GM15510 (cell line): Measurements from ENCODE around the gene DLAT.

Experiments
- POLR2A ChIP-seq: IDR thresholded peaks from 3 replicates; pipeline ENCODE4 v1.6.1; 2011; ENCODE audit warnings: borderline replicate concordance; ENCODE audit not compliant: insufficient read length; ENCODE audit errors: extremely low read depth

Gene DLAT

GRCh38 chr11:112024178-112024772, 933 bp upstream of the DLAT start:
- TF ChIP-seq POLR2A: no peak

- TF ChIP-seq POLR2A: no peak
Observed at GRCh38 chr11:112025707-112026106, 499 bp downstream of the DLAT start.

DNA sequence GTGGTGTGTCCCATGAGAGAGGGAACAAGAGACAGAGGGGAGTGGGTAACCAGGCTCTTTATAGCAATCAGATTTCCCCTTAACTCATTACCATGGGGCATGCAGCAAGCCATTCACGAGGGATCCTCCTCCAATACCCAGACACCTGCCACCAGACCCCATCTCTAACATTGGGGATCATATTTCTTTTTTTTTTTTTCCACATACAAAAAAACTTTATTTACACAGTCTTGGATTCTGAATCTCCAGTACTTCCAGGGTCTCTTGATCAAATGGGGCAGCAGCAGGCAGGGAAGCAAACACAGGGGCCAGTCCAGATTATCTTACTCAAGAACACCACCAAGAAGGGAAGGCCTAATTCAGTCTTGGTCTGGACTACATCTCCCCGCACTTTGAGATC, 4.3 kb downstream of the DLAT start:
- no peak for TF ChIP-seq POLR2A

DNA sequence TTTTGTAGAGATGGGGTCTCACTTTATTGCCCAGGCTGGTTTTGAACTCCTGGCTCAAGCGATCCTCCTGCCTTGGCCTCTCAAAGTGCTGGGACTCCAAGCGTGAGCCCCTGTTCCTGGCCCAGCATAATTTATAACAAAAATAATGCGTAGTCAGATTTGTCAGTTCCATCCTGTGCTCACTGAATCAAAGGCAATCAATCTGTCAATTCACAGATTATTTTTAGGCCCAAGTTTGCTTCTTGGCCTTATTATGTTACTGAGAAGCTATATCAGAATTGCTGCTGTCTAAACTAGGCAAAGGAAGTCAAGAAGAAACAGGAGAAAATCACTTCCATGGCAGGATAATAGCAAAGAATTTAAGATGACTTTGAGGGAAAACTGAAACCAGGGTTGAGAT, 8.7 kb downstream of the DLAT start:
- no peak for TF ChIP-seq POLR2A

DNA sequence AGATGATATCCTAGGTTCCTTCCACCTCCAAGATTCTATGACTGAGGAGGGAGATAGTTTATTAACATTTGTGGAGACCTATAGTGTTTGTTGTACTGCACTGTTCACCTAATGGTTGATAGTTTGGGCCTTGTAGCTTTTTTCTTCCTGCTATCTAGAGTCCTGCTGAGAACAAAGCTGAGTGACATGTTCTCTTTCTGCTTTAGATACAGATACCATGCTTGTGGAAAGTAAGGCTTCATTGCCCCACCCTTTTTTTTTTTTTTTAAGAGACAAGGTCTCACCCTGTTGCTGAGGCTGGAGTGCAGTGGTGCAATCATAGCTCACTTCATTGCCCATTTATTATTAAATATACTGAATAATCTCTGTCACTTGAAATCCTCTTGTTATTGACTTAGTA, 12.3 kb downstream of the DLAT start:
- TF ChIP-seq POLR2A: no peak

GRCh38 chr11:112042161-112042960, 17.2 kb downstream of the DLAT start:
- TF ChIP-seq POLR2A: no peak

GRCh38 chr11:112042961-112043304, 17.7 kb downstream of the DLAT start:
- no peak for TF ChIP-seq POLR2A

DNA sequence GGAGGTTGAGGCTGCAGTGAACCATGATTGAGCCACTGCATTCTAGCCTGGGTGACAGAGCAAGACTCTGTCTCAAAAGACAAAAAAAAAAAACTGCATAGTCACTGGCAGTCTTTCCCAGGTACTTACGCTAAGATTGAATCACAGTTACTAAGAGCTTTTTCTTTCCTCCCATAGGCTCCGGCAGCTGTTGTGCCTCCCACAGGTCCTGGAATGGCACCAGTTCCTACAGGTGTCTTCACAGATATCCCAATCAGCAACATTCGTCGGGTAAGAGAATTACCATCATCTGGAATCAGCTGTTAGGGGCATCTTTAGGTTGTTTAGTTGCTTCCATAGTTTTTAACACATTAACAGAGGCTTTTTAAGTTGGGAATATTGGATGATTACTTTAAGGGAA, 19.8 kb downstream of the DLAT start:
- no peak for TF ChIP-seq POLR2A

DNA sequence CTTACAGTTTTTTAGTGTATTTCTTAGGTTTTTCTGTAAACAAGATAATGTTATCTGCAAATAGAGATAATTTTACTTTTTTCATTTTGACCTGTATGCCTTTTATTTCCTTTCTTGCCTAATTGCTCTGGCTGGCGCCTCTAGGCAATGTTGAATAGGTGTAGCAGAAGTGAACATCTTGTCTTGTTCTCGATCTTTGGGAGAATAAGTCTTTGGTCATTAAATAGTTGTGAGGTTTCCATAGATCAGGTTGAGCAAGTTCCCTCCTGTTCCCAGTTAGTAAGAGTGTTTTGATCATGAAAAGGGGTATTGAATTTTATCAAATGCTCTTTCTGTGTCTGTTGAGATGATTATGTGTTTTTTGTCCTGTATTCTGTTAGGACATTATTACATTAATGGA, 24.6 kb downstream of the DLAT start:
- no peak for TF ChIP-seq POLR2A

- TF ChIP-seq POLR2A: no peak
Observed at GRCh38 chr11:112050721-112051120, 25.5 kb downstream of the DLAT start.

- TF ChIP-seq POLR2A: no peak
Observed at GRCh38 chr11:112051768-112052167, 26.6 kb downstream of the DLAT start.

DNA sequence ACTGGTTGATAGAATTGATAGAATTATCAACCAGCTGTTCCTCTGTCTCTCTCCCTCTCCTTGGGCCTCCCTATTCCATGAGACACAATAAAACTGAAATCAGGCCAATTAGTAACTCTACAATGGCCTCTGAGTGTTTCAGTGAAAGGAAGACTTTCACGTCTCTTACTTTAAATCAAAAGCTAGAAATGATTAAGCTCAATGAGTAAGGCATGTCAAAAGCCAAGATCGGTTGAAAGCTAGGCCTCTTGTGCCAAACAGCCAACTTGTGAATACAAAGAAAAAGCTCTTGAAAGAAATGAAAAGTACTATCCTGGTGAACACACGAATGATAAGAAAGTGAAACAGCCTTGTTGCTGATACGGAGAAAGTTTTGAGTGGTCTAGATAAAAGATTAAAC, 32.0 kb downstream of the DLAT start:
- TF ChIP-seq POLR2A: no peak

DNA sequence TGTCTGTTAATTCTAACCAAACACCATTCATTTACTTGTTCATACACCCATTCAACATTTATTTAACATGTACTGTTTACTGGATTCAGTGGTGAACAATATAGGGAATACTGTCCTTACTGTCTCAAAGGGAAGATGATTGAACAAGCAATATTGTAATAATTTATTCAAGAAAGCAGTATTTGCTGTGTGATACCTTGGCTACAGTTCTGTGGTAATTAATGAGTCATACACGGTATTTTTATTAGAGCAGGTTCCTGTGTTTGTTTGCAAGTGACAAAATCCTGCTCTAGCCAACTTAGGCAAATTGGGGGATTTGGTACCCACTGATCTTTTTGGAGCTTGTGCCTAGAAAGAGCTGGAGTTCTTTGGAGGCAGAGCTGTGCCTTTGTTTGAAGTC, 32.9 kb downstream of the DLAT start:
- TF ChIP-seq POLR2A: no peak

- no peak for TF ChIP-seq POLR2A
Observed at GRCh38 chr11:112062923-112063322, 37.7 kb downstream of the DLAT start.

GRCh38 chr11:112073941-112074811, 49.0 kb downstream of the DLAT start, which contains the start of the genes NKAPD1 and PIH1D2:
TSS of gene NKAPD1 (plus strand) at chr11:112074299. CDS start at chr11:112075575, 1,276 bp downstream.
TSS of gene PIH1D2 (minus strand) at chr11:112074017. CDS start at chr11:112073174, 843 bp downstream.
- TF ChIP-seq POLR2A: peak; percentile 54
